HG02623 (cell line): ENCODE measurements around the gene NAV2.
"Not testable (repeated sequence)": the region's sequence is repeated elsewhere in the genome, so short reads cannot be mapped to it uniquely, and the experiment has no call there.

ENCODE experiments used
- ATAC-seq: cut with Tn5 transposase; IDR thresholded peaks from one replicate; pipeline ENCODE4 v1.9.1; 2021; ENCODE audit warnings: moderate library complexity; ENCODE audit not compliant: unreplicated experiment

Gene NAV2

DNA sequence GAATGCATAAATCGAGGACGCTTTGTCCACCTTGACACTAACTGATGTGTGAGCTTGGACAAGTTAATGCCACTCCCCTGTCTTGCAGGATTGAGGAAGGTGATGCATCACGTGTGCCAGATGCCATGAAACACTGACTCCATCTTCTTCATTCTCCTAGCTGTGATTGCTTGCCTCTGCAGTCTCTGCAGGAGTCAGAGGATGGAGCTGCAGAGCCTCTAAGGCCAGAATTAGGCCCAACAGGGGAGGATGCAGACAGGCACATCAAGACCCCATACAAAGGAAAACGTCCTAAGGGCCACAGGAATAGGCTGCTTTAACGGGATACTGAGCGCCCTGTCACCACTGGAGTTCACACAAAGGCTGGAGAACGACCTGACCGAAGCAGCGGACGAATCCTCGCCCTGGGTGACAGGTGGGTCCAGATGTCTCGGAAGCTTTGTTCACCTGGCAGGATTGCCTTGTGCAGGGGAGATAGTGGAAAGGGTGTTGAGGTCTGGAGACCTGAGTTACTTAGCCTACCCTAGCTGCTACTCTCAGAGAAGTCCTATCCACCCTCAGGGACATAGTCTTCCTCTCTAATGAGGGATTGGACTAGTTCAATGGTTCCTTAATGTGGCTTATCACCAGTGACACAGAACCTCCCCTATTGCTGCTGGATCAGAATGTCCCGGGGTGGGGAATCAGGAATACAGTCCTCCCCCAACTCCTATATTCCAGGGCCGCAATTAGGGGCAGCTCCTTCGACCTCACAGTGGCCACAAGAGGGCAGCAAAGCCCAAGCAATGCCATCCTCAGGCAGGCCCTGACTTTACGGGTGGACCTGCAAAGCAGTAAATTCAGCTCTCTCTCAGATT lies 415.3 kb downstream of the NAV2 start:
- ATAC-seq: no peak

DNA sequence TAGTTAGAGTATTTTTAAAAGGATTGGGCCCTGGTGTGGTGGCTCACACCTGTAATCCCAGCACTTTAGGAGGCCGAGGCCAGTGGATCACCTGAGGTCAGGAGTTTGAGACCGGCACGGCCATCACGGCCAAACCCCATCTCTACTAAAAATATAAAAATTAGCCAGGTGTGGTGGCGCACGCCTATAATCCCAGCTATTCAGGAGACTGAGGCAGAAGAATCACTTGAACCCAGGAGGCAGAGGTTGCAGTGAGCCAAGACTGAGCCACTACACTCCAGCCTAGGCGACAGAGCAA lies 415.8 kb downstream of the NAV2 start:
- not testable (repeated sequence) for ATAC-seq

DNA sequence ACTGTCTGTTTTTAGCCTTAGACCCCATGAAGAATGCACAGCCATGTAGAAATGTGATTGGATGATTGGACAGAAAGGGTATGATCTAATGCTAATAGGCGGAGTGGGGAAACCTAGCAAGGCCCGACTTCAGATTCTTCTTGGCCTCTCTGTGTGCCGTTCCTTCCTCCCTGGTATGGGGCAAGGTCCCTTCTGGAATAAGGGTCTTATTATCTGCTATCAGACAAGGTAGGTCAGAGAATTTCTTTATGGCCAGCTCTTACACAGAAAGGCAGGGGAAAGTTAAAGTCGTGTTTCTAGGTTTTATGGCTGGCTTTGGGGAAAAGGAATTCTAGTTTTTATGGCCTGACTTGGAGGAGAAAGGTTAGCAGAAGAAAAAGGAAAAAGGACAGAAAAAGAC lies 417.0 kb downstream of the NAV2 start:
- no peak for ATAC-seq

DNA sequence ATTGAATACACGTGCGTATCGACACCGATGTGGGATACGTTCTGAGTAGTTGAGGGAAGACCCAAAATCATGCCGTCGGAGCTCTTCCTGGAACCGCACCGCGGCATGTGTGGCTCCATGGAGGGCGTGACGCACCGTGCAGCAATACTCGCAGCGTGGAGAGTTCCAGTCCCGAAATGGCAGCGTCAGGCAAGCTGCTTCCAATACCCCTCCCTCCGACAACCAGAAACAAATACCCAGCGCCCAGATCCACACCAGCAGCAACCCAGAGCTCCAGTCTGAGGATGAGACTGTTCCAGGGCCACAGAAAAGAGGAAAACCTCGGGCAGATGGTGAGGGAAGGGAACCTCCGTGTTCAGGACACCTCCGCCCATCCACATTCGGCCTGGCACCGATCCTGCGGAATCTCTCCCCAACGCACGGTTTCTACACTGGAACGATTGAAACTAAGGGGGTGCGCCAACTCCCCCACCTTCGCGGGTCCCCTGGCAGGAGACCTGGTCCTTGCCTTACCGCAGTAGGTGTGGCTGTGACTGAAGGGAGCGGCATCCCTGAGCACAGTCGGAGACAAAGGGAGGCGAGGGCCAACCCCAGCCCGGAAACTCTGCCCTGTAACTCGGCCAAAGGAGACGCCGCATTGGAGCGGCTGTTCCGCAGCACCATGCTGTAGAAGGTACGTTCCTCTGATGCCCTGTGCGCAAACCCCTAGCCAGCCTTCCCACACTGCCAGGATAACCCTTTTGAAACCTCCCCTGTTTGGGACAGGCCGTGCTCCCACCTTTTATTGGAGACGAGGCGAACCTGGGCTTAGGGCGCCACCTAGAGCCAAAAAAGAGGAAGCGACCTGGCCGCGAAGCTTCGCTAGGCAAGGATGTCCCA lies 419.4 kb downstream of the NAV2 start:
- no peak for ATAC-seq

- no peak for ATAC-seq
Observed at GRCh38 chr11:20132667-20133039, 420.0 kb downstream of the NAV2 start.

- ATAC-seq: no peak
Observed at GRCh38 chr11:20134991-20135736, 422.5 kb downstream of the NAV2 start.

- ATAC-seq: no peak
Observed at GRCh38 chr11:20137637-20138036, 425.0 kb downstream of the NAV2 start.

- ATAC-seq: no peak
Observed at GRCh38 chr11:20138707-20139106, 426.1 kb downstream of the NAV2 start.

GRCh38 chr11:20154381-20154780 lies 441.7 kb downstream of the NAV2 start:
- ATAC-seq: no peak

- ATAC-seq: no peak
Observed at GRCh38 chr11:20155683-20156279, 443.1 kb downstream of the NAV2 start.

DNA sequence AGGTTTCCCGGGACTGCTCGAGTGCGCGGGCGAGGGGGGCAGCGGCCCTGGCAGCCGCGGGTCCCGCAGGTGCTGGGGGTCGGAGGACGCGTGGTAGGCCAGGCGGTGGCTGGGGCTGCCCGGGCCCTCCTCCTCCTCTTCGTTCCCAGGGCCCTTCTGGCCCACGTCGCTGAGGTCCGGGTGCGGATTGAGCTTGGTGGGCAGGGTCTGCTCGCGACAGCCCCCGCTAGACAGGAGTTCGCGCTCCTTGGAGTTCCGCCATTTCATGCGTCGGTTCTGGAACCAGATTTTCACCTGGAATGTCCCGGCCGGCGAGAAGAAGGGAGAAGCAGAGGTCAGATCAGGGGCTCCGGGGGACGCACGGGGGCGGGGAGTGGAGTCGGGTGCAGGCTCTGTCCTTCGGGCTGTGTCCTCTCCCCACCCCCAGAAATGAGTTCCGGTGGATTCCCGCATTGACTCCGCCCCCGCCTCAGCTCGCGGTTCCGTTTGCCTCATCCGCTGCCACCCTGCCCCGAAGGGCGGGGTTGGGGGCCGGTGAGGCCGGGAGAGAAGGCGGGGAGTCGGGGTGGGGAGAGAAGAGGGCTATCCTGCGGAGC lies 443.7 kb downstream of the NAV2 start:
- no peak for ATAC-seq

DNA sequence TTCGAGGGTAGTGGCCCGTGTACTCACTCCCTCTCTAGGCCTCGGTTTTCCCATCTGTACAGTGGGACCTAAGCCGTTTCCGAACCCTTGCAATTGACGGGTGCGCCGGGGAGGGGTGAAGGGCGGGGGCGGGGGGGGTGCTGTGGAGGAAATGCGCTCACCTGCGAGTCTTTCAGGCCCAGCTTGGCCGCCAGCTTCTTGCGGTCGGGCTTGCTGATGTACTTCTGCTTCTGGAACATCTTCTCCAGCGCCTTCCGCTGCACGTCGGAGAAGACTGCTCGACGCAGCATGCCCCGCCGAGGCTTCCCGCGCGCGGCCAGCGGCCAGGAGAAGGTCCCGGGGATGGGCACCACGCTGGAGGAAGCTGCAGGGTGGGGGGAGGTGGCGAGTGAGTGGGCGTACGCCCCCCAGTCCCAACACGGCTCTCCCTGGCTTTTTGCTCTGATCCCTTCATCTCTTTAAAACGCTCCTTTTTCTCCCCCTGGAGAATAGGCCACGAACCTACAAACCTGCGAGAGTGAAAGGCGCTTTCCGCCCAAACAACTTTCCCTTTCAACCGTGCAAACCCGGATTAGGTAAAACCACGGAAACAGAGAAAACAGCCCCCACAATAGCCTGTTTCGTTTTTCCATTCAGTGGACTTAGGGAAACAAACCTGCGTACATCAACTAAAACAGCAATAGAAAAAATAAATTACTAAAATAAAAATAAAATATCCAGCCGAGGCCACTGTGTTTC lies 444.4 kb downstream of the NAV2 start:
- ATAC-seq: no peak

DNA sequence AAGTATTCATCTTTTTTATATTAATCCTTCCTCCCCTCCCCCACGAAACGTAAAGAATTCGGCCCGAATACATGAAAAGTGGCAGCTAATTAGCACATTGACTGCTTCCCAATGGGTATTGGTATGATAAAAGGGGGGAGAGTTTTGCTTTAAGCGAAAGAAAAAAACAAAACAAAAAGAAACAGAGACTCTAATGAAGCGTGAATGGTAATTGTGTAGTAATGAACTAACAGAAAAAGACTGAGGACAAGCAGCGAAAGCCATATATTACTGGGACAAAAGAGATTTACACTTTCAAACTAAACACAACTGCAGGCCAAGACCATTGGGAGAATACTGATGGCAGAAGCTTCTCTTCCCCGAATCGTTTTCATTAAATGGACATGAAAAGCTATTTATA lies 445.1 kb downstream of the NAV2 start:
- ATAC-seq: no peak

- ATAC-seq: no peak
Observed at GRCh38 chr11:20158597-20159257, 446.1 kb downstream of the NAV2 start.

DNA sequence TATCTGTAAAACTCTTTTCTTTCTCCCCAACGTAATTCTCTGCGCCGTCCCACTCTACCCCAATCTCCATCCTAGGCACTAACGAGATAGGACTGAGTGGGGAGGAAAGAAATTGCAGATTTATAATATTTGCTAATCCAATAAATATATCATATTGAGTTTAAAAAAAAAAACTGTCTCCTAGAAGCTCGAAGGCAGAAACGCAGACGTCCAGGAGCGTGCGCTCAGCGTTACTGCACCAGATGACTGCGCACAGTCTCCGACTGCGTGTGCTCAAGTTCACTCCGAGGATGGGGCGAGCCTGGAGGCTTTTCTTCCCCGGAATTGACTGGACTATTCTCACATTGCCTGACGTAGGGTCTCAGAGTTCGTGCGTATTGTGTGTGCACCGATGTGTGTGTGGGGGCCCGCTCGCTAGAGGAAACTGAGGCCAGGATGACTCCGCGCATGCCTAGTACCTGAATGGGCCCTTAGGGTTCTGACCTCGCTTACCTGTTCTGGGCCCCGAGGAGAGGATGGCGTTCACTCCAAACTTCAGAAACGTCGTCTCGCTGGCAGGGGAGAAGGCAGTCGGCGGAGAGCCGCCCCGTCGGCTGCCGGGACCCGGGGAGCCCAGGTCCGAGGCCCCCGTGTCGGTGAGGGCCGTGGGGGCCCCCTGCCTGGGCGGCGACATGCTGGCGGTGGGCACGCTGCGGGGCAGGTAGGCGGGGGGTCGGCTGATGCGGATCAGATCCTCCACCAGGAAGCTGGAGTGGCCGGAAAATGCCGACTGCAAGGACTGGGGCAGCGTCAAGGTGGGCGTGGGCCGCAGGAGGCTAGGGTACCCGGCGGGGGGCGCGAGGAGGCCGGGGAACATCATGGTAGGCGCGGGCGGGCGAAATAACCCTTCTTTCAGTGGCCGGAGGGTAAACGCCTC lies 447.1 kb downstream of the NAV2 start:
- no peak for ATAC-seq

DNA sequence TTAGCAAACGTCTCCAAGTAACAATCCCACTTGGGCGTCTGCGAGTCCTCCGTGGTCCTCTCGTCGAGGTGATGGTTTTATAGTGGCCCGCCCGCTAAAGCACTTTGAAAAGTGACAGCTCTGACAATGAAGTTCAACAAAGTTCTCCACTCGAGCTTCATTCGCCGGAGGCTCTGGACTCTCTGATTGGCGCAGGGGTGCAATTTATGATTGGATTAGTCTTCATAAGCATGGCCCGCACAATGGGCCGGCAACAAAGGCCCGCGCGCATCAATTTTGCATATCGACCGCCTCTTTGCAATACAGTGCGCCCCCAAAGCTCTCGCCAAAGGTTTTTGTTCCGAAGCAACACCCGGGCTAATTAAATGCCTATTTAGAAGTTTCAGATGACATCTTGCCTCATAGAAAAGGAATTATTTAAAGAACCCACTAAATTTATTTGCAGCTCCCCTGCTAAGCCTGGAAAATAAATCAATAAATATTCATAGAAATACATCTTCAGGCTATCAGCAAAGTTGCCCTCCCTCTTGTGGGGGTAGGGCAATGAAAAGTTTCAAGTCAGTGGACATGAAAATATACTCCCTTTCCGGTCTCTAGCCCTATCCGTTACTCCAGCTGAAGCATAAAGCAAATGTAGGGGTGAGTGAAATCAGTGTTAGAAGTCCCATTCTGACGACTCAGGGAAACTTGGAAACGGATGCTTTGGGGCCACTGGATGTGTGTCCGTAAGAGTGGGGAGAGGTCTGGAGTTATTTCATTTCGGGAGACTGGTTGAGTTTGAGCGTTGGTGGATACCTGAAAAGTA lies 448.0 kb downstream of the NAV2 start, which contains the start of gene DBX1:
Gene DBX1, minus strand, starts transcription at position 51 of the 805 bp plus-strand sequence. CDS start 151 bp downstream, outside the sequence.
- ATAC-seq: no peak

DNA sequence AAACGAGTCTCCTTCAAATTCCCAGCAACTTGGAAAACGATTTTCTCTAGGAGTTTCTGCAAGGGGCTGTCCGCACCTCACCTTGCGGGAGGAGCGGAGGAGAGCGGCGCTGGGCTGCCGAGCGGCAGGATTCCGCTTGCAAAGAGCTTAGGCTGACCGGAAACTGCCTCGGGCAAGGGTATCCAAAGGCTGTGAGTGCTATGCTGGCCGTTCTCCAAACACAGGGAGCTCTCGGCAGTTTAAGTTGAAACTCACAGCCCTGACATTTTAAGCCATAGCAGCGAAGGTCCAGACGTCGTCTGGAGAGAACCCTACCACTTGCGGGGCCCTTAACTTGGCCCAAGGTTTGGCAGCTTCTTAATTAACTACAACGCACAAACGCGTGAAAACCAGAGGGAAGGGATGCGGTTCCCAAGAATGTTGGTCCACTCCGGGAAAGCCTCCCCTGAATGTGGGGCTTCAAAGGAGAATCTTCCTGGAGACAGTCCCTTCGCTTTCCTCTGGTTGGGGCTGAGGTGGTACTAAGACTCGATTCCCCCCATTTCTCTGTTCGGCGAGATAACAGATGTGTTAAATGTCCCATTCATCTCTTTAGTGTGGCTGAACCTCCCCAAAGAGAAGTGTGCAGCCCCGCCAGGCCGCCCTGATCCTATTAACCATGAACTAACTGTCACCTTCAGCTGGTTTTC lies 448.7 kb downstream of the NAV2 start:
- ATAC-seq: no peak
